ENCODE measurements around the gene GBX2. TPM values are rescaled to one million over a fixed set of nuclear protein-coding genes. Genes with fewer than 3 reads are reported as not detected.

GBX2 gene
- total RNA-seq, 1 experiment from 2014 or later: 25.6 TPM

GRCh38 chr2:236119003-236119402 lies 49.2 kb downstream of the GBX2 start (continued):
- no peak for TF ChIP-seq ARID4B (CRISPR knock-in tag; IDR thresholded peaks at IDR 0.05; ENCODE audit: borderline replicate concordance)
- TF ChIP-seq E2F5 (CRISPR knock-in tag; IDR thresholded peaks at IDR 0.05): no peak
- TF ChIP-seq MLX (CRISPR knock-in tag; IDR thresholded peaks at IDR 0.05): no peak
- no peak for TF ChIP-seq KAT7 (CRISPR knock-in tag; IDR thresholded peaks at IDR 0.05; ENCODE audit: borderline replicate concordance)
- no peak for TF ChIP-seq ZBTB21 (CRISPR knock-in tag; IDR thresholded peaks at IDR 0.05; ENCODE audit: borderline replicate concordance)
- no peak for TF ChIP-seq STAT6 (CRISPR knock-in tag; conservative IDR thresholded peaks at IDR 0.05; ENCODE audit: low read depth)
- TF ChIP-seq ZNF532 (CRISPR knock-in tag; IDR thresholded peaks at IDR 0.05; ENCODE audit: borderline replicate concordance): no peak

GRCh38 chr2:236117861-236118269 lies 50.3 kb downstream of the GBX2 start:
- no peak for DNase-seq (ENCODE audit: low spot score)
- peaks cover 10% of the 10 kb centered on the region; the same call in 1 of the 2 replicates for H3K36me3 Mint-ChIP-seq
- H3K27me3 Mint-ChIP-seq (ENCODE audit: low read depth): peaks cover 23% of the 10 kb centered on the region
- H3K27ac Mint-ChIP-seq: no peak overlapping the region
- ATAC-seq: no peak; the same call in 1 of the 2 replicates
- H3K4me1 Mint-ChIP-seq: peaks cover 42% of the 10 kb centered on the region
- TF ChIP-seq PRRX2 (CRISPR knock-in tag; IDR thresholded peaks at IDR 0.05) (no peak), ESRRA (CRISPR knock-in tag; IDR thresholded peaks at IDR 0.05; ENCODE audit: borderline replicate concordance) (no peak), E2F4 (CRISPR knock-in tag; IDR thresholded peaks at IDR 0.05; ENCODE audit: borderline replicate concordance, low read depth) (no peak), ZNF396 (CRISPR knock-in tag; IDR thresholded peaks at IDR 0.05; ENCODE audit: borderline replicate concordance) (no peak), GABPB1 (CRISPR knock-in tag; IDR thresholded peaks at IDR 0.05) (peak; percentile 78), FOXK1 (CRISPR knock-in tag; IDR thresholded peaks at IDR 0.05) (peak; percentile 22; the same call in 1 of the 2 replicates), TEAD4 (CRISPR knock-in tag; IDR thresholded peaks at IDR 0.05) (no peak), ATF2 (CRISPR knock-in tag; IDR thresholded peaks at IDR 0.05; ENCODE audit: borderline replicate concordance, low read depth) (no peak)
- ChIA-PET POLR2A (no interaction called here), CTCF (no interaction called here)
- H3K9me3 Mint-ChIP-seq: no peaks in the 10 kb centered on the region
- no peak overlapping the region for H3K4me3 Mint-ChIP-seq

All from WTC11 (cell line).